ENCODE results near the gene LAMP1. TPM values are rescaled to one million over a fixed set of nuclear protein-coding genes. Genes with fewer than 3 reads are reported as not detected.

LAMP1 gene
- polyA plus RNA-seq, 1 of the 3 experiments (the other 2 are of a cell fraction) = 261 TPM

- TF ChIP-seq TEAD4 (IDR thresholded peaks at IDR 0.05; ENCODE audit: borderline replicate concordance, insufficient read depth) (no peak), NRF1 (IDR thresholded peaks at IDR 0.05; ENCODE audit: low read depth, low read length) (no peak), GATA2 (CRISPR knock-in tag; IDR thresholded peaks at IDR 0.05) (no peak), SMC3 (IDR thresholded peaks at IDR 0.05; ENCODE audit: low read depth, low read length) (no peak)
These were observed 25.0 kb downstream of the LAMP1 start (continued) for GRCh38 chr13:113322043-113322461.

DNA sequence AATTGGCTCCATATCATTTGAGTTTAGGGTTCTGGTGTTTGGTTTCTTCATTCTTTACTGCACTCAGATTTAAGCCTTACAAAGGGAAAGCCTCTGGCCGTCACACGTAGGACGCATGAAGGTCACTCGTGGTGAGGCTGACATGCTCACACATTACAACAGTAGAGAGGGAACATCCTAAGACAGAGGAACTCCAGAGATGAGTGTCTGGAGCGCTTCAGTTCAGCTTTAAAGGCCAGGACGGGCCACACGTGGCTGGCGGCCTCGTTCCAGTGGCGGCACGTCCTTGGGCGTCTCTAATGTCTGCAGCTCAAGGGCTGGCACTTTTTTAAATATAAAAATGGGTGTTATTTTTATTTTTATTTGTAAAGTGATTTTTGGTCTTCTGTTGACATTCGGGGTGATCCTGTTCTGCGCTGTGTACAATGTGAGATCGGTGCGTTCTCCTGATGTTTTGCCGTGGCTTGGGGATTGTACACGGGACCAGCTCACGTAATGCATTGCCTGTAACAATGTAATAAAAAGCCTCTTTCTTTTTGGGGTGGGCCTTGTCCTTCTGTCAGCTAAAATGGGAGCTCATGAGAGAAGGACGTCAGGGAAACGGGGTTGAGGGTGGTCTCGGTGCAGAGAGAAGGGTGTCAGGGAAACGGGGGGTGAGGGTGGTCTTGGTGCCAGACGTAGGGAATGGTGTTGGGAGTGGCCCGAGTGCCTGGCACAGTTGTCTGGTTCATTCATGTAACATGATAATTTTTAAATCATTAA lies 26.0 kb downstream of the LAMP1 start:
- CTCF ChIA-PET = interaction anchor here (1.1 kb wide), 1 partner anchor 71 kb away, joined by 4 read pairs; no protein-coding TSS in a partner anchor
- H3K79me2 ChIP-seq (ENCODE audit: insufficient read depth) = peaks cover 4% of the 10 kb centered on the region
- H3K36me3 ChIP-seq (replicated peaks in 1 of 2; ENCODE audit: control insufficient read depth in 1 of 2, insufficient read depth in 2 of 2, low read length in 1 of 2) = peaks cover 23 to 58% of the 10 kb centered on the region in 2 experiments
- 96% methylated on average over 25 of the region's 25 CpGs for WGBS (ENCODE audit: low lambda C conversion rate)
- no peak overlapping the region for H3K27ac ChIP-seq (ENCODE audit: low read depth in 2 of 2, low read length in 1 of 2)
- no peak for DNase-seq
- H2AFZ ChIP-seq (ENCODE audit: low read depth) = no peak overlapping the region
- no peaks in the 10 kb centered on the region for H3K9me2 ChIP-seq
- no peak for TF ChIP-seq EP300 (IDR thresholded peaks at IDR 0.05; ENCODE audit: borderline replicate concordance in 1 of 2, low read depth in 1 of 2, low read length in 1 of 2)
- TF ChIP-seq, protein P1, sequence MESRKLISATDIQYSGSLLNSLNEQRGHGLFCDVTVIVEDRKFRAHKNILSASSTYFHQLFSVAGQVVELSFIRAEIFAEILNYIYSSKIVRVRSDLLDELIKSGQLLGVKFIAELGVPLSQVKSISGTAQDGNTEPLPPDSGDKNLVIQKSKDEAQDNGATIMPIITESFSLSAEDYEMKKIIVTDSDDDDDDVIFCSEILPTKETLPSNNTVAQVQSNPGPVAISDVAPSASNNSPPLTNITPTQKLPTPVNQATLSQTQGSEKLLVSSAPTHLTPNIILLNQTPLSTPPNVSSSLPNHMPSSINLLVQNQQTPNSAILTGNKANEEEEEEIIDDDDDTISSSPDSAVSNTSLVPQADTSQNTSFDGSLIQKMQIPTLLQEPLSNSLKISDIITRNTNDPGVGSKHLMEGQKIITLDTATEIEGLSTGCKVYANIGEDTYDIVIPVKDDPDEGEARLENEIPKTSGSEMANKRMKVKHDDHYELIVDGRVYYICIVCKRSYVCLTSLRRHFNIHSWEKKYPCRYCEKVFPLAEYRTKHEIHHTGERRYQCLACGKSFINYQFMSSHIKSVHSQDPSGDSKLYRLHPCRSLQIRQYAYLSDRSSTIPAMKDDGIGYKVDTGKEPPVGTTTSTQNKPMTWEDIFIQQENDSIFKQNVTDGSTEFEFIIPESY (IDR thresholded peaks at IDR 0.05; ENCODE audit: borderline replicate concordance, low read depth) = no peak
- TF ChIP-seq, protein P2, sequence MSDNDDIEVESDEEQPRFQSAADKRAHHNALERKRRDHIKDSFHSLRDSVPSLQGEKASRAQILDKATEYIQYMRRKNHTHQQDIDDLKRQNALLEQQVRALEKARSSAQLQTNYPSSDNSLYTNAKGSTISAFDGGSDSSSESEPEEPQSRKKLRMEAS (IDR thresholded peaks at IDR 0.05; ENCODE audit: low read depth) = no peak
- H3K4me3 ChIP-seq (ENCODE audit: low read depth in 2 of 2, low read length in 1 of 2) = no peak overlapping the region
- H3K9ac ChIP-seq = no peak overlapping the region
- POLR2A ChIA-PET = no interaction called here
- no peaks in the 10 kb centered on the region for H3K9me3 ChIP-seq
- H3F3A ChIP-seq (replicated peaks; ENCODE audit: insufficient read depth) = peaks cover 2% of the 10 kb centered on the region
- H3K27me3 ChIP-seq (ENCODE audit: insufficient read depth) = no peaks in the 10 kb centered on the region
- H3K4me1 ChIP-seq (ENCODE audit: control insufficient read depth in 1 of 2, insufficient read depth in 2 of 2, low read depth in 1 of 2, low read length in 1 of 2) = no peaks in the 10 kb centered on the region; a peak in 1 of 4 replicates
- 0 out of 2 replicates have a peak, but pooled peaks cover 4% of the 10 kb centered on the region for H4K20me1 ChIP-seq (ENCODE audit: insufficient read depth)
- no peak overlapping the region for H3K4me2 ChIP-seq

GRCh38 chr13:113323869-113324268 lies 26.8 kb downstream of the LAMP1 start:
- H3K9me3 ChIP-seq = no peaks in the 10 kb centered on the region
- no peak for TF ChIP-seq SIN3A (IDR thresholded peaks at IDR 0.05; ENCODE audit: borderline replicate concordance, low read depth, low read length)
- TF ChIP-seq MEF2A (IDR thresholded peaks at IDR 0.05; ENCODE audit: borderline replicate concordance, low read depth) = no peak
- no peak for TF ChIP-seq FOXM1 (IDR thresholded peaks at IDR 0.05; ENCODE audit: low read depth)
- no peak for TF ChIP-seq CTCF (IDR thresholded peaks at IDR 0.05)
- TF ChIP-seq TEAD4 (IDR thresholded peaks at IDR 0.05; ENCODE audit: borderline replicate concordance, insufficient read depth) = no peak
- TF ChIP-seq, protein P2 (IDR thresholded peaks at IDR 0.05; ENCODE audit: low read depth) = no peak
- no peak for TF ChIP-seq GABPA (IDR thresholded peaks at IDR 0.05; ENCODE audit: low read depth)
- TF ChIP-seq EZH2phosphoT487 (IDR thresholded peaks at IDR 0.05; ENCODE audit: borderline replicate concordance, low read depth) = no peak
- no peak for TF ChIP-seq POLR2AphosphoS5 (IDR thresholded peaks at IDR 0.05; ENCODE audit: low read depth, low read length)
- no peak for TF ChIP-seq TCF12 (IDR thresholded peaks at IDR 0.05)
- no peak for TF ChIP-seq TAF1 (IDR thresholded peaks at IDR 0.05; ENCODE audit: borderline replicate concordance, low read depth, low read length)
- TF ChIP-seq, protein P1 (IDR thresholded peaks at IDR 0.05; ENCODE audit: borderline replicate concordance, low read depth) = no peak
- WGBS (ENCODE audit: low lambda C conversion rate) = 97% methylated on average over 7 of the region's 7 CpGs
- POLR2A ChIA-PET = no interaction called here
- DNase-seq = no peak
- H3K27me3 ChIP-seq (ENCODE audit: insufficient read depth) = no peaks in the 10 kb centered on the region
- no peaks in the 10 kb centered on the region for H3K9me2 ChIP-seq
- H3K4me3 ChIP-seq (ENCODE audit: low read depth in 2 of 2, low read length in 1 of 2) = no peak overlapping the region
- CTCF ChIA-PET = interaction anchor here (1.1 kb wide), 1 partner anchor 70 kb away, joined by 4 read pairs; no protein-coding TSS in a partner anchor
- H2AFZ ChIP-seq (ENCODE audit: low read depth) = no peak overlapping the region
- H3K79me2 ChIP-seq (ENCODE audit: insufficient read depth) = no peaks in the 10 kb centered on the region; the same call in 1 of the 2 replicates
- peaks cover 23 to 54% of the 10 kb centered on the region in 2 experiments for H3K36me3 ChIP-seq (replicated peaks in 1 of 2; ENCODE audit: control insufficient read depth in 1 of 2, insufficient read depth in 2 of 2, low read length in 1 of 2)
- H3K4me2 ChIP-seq = no peak overlapping the region
- H3K4me1 ChIP-seq (ENCODE audit: control insufficient read depth in 1 of 2, insufficient read depth in 2 of 2, low read depth in 1 of 2, low read length in 1 of 2) = no peaks in the 10 kb centered on the region; a peak in 1 of 4 replicates
- H3F3A ChIP-seq (replicated peaks; ENCODE audit: insufficient read depth) = peaks cover 2% of the 10 kb centered on the region
- no peak overlapping the region for H3K9ac ChIP-seq
- H3K27ac ChIP-seq (ENCODE audit: low read depth in 2 of 2, low read length in 1 of 2) = no peak overlapping the region
- H4K20me1 ChIP-seq (ENCODE audit: insufficient read depth) = 0 out of 2 replicates have a peak, but pooled peaks cover 4% of the 10 kb centered on the region
